Liver (tissue), 9 donors: Measurements from ENCODE around the gene GRM3. TPM values are rescaled to one million over a fixed set of nuclear protein-coding genes. Genes with fewer than 3 reads are reported as not detected.

Source experiments
- DNase-seq: peaks from one replicate; pipeline ENCODE4 v3.0.0-alpha.2; 2017; ENCODE audit warnings: low spot score
- H3K27ac ChIP-seq, 2 donors: one replicate each; pipeline ENCODE4 v1.7.0; 2013; ENCODE audit warnings: inconsistent platforms in 2 of 2, low read length in 2 of 2, control low read depth in 1 of 2, low read depth in 1 of 2, mild to moderate bottlenecking in 1 of 2
- H3K27me3 ChIP-seq, 4 donors: one replicate each; pipeline versions ENCODE4 v1.6.1 to v1.7.0; 2013; ENCODE audit warnings: low read length in 3 of 4, inconsistent platforms in 1 of 4, mild to moderate bottlenecking in 1 of 4, moderate library complexity in 1 of 4; ENCODE audit not compliant: control insufficient read depth in 4 of 4, insufficient read depth in 4 of 4
- H3K36me3 ChIP-seq, 4 donors: one replicate each; pipeline versions ENCODE4 v1.6.1 to v1.7.0; 2013; ENCODE audit warnings: low read length in 3 of 4, mild to moderate bottlenecking in 3 of 4, low read depth in 1 of 4, moderate library complexity in 1 of 4; ENCODE audit not compliant: control insufficient read depth in 4 of 4, insufficient read depth in 3 of 4
- H3K4me1 ChIP-seq, 4 donors: one replicate each; pipeline versions ENCODE4 v1.6.1 to v1.7.0; 2013; ENCODE audit warnings: low read length in 3 of 4, mild to moderate bottlenecking in 3 of 4, moderate library complexity in 1 of 4; ENCODE audit not compliant: control insufficient read depth in 4 of 4, insufficient read depth in 4 of 4
- H3K4me3 ChIP-seq, 3 donors: one replicate each; pipeline versions ENCODE4 v1.6.1 to v1.7.0; 2013; ENCODE audit warnings: low read length in 3 of 3, control low read depth in 1 of 3, low read depth in 1 of 3, mild to moderate bottlenecking in 1 of 3
- H3K9ac ChIP-seq, 2 donors: one replicate each; pipeline ENCODE4 v1.7.0; 2013; ENCODE audit warnings: low read length in 2 of 2, mild to moderate bottlenecking in 2 of 2, moderate library complexity in 2 of 2, control low read depth in 1 of 2, low read depth in 1 of 2
- H3K9me3 ChIP-seq, 4 donors: one replicate each; pipeline versions ENCODE4 v1.6.1 to v1.7.0; 2013; ENCODE audit warnings: low read length in 3 of 4; ENCODE audit not compliant: control insufficient read depth in 4 of 4
- ATF3 ChIP-seq: IDR thresholded peaks from 2 replicates; pipeline ENCODE4 v1.6.1; 2016; ENCODE audit warnings: antibody characterized with exemption
- CTCF ChIP-seq: fragments of 150-350 bp; IDR thresholded peaks from 2 replicates; pipeline ENCODE4 v1.5.1; 2017; ENCODE audit warnings: improper control_type of control experiment, low read depth, low read length; ENCODE audit not compliant: missing input control
- EGR1 ChIP-seq, 2 donors: IDR thresholded peaks; 2 replicates each; pipeline ENCODE4 v1.6.1; 2016 to 2018; ENCODE audit warnings: antibody characterized with exemption in 2 of 2, low read depth in 2 of 2
- FOXA1 ChIP-seq: IDR thresholded peaks from 2 replicates; pipeline ENCODE4 v1.6.1; 2016; ENCODE audit warnings: antibody characterized with exemption
- FOXA2 ChIP-seq: IDR thresholded peaks from 2 replicates; pipeline ENCODE4 v1.6.1; 2016; ENCODE audit warnings: antibody characterized with exemption
- GABPA ChIP-seq, 2 donors: IDR thresholded peaks in 1 of 2; conservative IDR thresholded peaks in 1 of 2; 2 replicates each; pipeline ENCODE4 v1.6.1; 2016; ENCODE audit warnings: antibody characterized with exemption in 2 of 2, mild to moderate bottlenecking in 1 of 2, moderate library complexity in 1 of 2
- HNF4A ChIP-seq, 2 donors: conservative IDR thresholded peaks; 2 replicates each; pipeline ENCODE4 v1.6.1; 2016; ENCODE audit warnings: antibody characterized with exemption in 2 of 2, mild to moderate bottlenecking in 2 of 2
- HNF4G ChIP-seq: IDR thresholded peaks from 2 replicates; pipeline ENCODE4 v1.6.1; 2016; ENCODE audit warnings: antibody characterized with exemption
- JUND ChIP-seq, 2 donors: IDR thresholded peaks; 2 replicates each; pipeline ENCODE4 v1.6.1; 2016; ENCODE audit warnings: antibody characterized with exemption in 2 of 2
- MAX ChIP-seq: IDR thresholded peaks from 2 replicates; pipeline ENCODE4 v1.6.1; 2016; ENCODE audit warnings: antibody characterized with exemption
- NR2F2 ChIP-seq: IDR thresholded peaks from 2 replicates; pipeline ENCODE4 v1.6.1; 2016; ENCODE audit warnings: antibody characterized with exemption
- RAD21 ChIP-seq, 2 donors: IDR thresholded peaks; 2 replicates each; pipeline ENCODE4 v1.6.1; 2016; ENCODE audit warnings: antibody characterized with exemption in 2 of 2, mild to moderate bottlenecking in 2 of 2
- RXRA ChIP-seq, 2 donors: IDR thresholded peaks; 2 replicates each; pipeline ENCODE4 v1.6.1; 2017 to 2018; ENCODE audit warnings: antibody characterized with exemption in 2 of 2, mild to moderate bottlenecking in 1 of 2
- SP1 ChIP-seq: IDR thresholded peaks from 2 replicates; pipeline ENCODE4 v1.6.1; 2018; ENCODE audit warnings: antibody characterized with exemption, mild to moderate bottlenecking
- TAF1 ChIP-seq: conservative IDR thresholded peaks from 2 replicates; pipeline ENCODE4 v1.6.1; 2016; ENCODE audit warnings: antibody characterized with exemption, mild to moderate bottlenecking
- YY1 ChIP-seq: IDR thresholded peaks from 2 replicates; pipeline ENCODE4 v1.6.1; 2016; ENCODE audit warnings: antibody characterized with exemption, mild to moderate bottlenecking
- WGBS: extraction: QIAGEN DNeasy Blood & Tissue Kit; methylation state at CpG from one replicate; pipeline ENCODE4 v1.1.7; 2013; 5-methylcytosine and 5-hydroxymethylcytosine counted together
- polyA plus RNA-seq, 2 donors: library from polyadenylated mRNA; stranded (reverse) in 1 of 2; unstranded in 1 of 2; fragments of 200-250 nt in 1 of 2; fragments of >200 nt in 1 of 2; fragmentation: Nextera tagmentation in 1 of 2; extraction: Ambion mirVana in 1 of 2; gene quantifications; one replicate each; pipeline versions ENCODE4 v1.2.1 to v1.2.3, GENCODE V29; 2013 to 2015
- total RNA-seq, 2 donors: library from RNA; depleted of rRNA; stranded (reverse); fragments of >200 nt; gene quantifications; one replicate each; pipeline ENCODE4 v1.2.3, GENCODE V29; 2014
- TF ChIP-seq, protein P1 (sequence below): IDR thresholded peaks from 2 replicates; pipeline ENCODE4 v1.6.1; 2016; ENCODE audit warnings: antibody characterized with exemption, mild to moderate bottlenecking
- TF ChIP-seq, protein P2 (sequence below): IDR thresholded peaks from 2 replicates; pipeline ENCODE4 v1.6.1; 2016; ENCODE audit warnings: antibody characterized with exemption
- donor health status: healthy.
- donor health status: healthy.
- donor health status: healthy.
- donor health status: healthy.
- donor health status: healthy.

GRM3 gene
- total and polyA plus RNA-seq, 4 donors: 0.08 to 0.09 TPM; not detected in 2

- WGBS: 47% methylated on average over 2 of the region's 2 CpGs
These were observed 2.1 kb downstream of the GRM3 start for GRCh38 chr7:86645676-86646276.

DNA sequence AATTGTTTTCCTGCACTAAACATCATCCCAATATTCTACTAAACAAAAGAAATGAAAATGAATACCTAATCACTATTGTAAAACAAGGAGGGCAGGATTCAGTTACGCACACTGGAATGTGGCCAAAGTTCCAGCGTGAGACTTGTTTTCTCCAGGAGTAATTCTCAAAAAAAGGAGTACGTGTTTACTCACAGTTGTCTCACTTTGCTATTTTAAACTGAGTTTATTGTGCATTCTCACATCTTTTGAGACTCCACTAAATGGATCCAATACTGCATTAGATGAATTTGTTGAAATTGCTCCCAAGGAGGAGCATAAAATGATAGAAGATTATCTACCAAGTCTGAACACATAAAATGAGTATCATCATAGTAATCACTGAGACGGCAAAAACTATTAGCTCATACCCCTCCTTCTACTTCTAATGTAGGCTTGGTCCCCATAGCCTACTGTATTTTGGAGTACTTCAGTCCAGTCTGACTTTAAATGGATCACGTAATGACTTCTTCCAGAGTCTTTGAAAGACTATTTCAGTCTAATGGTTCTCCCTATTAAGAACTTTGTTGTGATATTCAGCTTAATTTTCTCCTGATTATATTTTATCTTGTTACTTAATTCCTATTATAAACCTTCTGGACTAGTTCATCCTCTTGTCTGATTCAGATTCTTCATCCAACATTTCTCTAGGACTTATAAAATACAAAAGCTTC lies 3.8 kb downstream of the GRM3 start:
- H3K9ac ChIP-seq: no peak overlapping the region
- DNase-seq: no peak
- H3K4me3 ChIP-seq: no peak overlapping the region
- no peaks in the 10 kb centered on the region for H3K36me3 ChIP-seq
- no peak overlapping the region for H3K27ac ChIP-seq
- H3K4me1 ChIP-seq: peaks cover 4 to 17% (median 12%) of the 10 kb centered on the region in 4 donors
- no peaks in the 10 kb centered on the region for H3K9me3 ChIP-seq
- peaks cover 0 to 12% (median 6%) of the 10 kb centered on the region in 4 donors for H3K27me3 ChIP-seq
- WGBS: 81% methylated on average over 5 of the region's 5 CpGs
- TF ChIP-seq YY1: no peak
- TF ChIP-seq RAD21 (IDR thresholded peaks at IDR 0.05): no peak
- TF ChIP-seq, protein P1, sequence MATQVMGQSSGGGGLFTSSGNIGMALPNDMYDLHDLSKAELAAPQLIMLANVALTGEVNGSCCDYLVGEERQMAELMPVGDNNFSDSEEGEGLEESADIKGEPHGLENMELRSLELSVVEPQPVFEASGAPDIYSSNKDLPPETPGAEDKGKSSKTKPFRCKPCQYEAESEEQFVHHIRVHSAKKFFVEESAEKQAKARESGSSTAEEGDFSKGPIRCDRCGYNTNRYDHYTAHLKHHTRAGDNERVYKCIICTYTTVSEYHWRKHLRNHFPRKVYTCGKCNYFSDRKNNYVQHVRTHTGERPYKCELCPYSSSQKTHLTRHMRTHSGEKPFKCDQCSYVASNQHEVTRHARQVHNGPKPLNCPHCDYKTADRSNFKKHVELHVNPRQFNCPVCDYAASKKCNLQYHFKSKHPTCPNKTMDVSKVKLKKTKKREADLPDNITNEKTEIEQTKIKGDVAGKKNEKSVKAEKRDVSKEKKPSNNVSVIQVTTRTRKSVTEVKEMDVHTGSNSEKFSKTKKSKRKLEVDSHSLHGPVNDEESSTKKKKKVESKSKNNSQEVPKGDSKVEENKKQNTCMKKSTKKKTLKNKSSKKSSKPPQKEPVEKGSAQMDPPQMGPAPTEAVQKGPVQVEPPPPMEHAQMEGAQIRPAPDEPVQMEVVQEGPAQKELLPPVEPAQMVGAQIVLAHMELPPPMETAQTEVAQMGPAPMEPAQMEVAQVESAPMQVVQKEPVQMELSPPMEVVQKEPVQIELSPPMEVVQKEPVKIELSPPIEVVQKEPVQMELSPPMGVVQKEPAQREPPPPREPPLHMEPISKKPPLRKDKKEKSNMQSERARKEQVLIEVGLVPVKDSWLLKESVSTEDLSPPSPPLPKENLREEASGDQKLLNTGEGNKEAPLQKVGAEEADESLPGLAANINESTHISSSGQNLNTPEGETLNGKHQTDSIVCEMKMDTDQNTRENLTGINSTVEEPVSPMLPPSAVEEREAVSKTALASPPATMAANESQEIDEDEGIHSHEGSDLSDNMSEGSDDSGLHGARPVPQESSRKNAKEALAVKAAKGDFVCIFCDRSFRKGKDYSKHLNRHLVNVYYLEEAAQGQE: no peak
- no peak for TF ChIP-seq TAF1
- TF ChIP-seq JUND (IDR thresholded peaks at IDR 0.05): no peak
- TF ChIP-seq FOXA1: no peak
- TF ChIP-seq HNF4A (conservative IDR thresholded peaks at IDR 0.05): no peak
- no peak for TF ChIP-seq MAX

More at GRCh38 chr7:86645676-86646276, 2.1 kb downstream of the GRM3 start:
- DNase-seq: no peak
- Histone ChIP-seq H3K9me3 (no peaks in the 10 kb centered on the region), H3K36me3 (no peaks in the 10 kb centered on the region), H3K27me3 (peaks cover 0 to 16% (median 10%) of the 10 kb centered on the region in 4 donors), H3K9ac (no peak overlapping the region), H3K4me3 (no peak overlapping the region), H3K4me1 (peaks cover 4 to 17% (median 12%) of the 10 kb centered on the region in 4 donors), H3K27ac (no peak overlapping the region)
- TF ChIP-seq EGR1 (IDR thresholded peaks at IDR 0.05; ENCODE audit: low read depth in 2 of 2): no peak
- no peak for TF ChIP-seq HNF4G
- no peak for TF ChIP-seq TAF1
- no peak for TF ChIP-seq RXRA (IDR thresholded peaks at IDR 0.05)
- no peak for TF ChIP-seq RAD21 (IDR thresholded peaks at IDR 0.05)
- TF ChIP-seq YY1: no peak
- no peak for TF ChIP-seq CTCF
- no peak for TF ChIP-seq HNF4A (conservative IDR thresholded peaks at IDR 0.05)
- TF ChIP-seq GABPA (IDR thresholded peaks at IDR 0.05 in 1 of 2, conservative IDR thresholded peaks at IDR 0.05 in 1 of 2): no peak
- TF ChIP-seq, protein P2, sequence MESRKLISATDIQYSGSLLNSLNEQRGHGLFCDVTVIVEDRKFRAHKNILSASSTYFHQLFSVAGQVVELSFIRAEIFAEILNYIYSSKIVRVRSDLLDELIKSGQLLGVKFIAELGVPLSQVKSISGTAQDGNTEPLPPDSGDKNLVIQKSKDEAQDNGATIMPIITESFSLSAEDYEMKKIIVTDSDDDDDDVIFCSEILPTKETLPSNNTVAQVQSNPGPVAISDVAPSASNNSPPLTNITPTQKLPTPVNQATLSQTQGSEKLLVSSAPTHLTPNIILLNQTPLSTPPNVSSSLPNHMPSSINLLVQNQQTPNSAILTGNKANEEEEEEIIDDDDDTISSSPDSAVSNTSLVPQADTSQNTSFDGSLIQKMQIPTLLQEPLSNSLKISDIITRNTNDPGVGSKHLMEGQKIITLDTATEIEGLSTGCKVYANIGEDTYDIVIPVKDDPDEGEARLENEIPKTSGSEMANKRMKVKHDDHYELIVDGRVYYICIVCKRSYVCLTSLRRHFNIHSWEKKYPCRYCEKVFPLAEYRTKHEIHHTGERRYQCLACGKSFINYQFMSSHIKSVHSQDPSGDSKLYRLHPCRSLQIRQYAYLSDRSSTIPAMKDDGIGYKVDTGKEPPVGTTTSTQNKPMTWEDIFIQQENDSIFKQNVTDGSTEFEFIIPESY: no peak
- TF ChIP-seq NR2F2: no peak
- TF ChIP-seq SP1: no peak
- TF ChIP-seq MAX: no peak
- TF ChIP-seq FOXA1: no peak
- TF ChIP-seq FOXA2: no peak
- no peak for TF ChIP-seq ATF3
- TF ChIP-seq JUND (IDR thresholded peaks at IDR 0.05): no peak
